Lower leg skin (tissue), 4 donors: Measurements from ENCODE around the gene RPRD1B. TPM values are rescaled to one million over a fixed set of nuclear protein-coding genes. Genes with fewer than 3 reads are reported as not detected.

Experiments
- DNase-seq, 2 donors: peaks; one replicate each; pipeline ENCODE4 v3.0.0-alpha.2; 2019; ENCODE audit warnings: low spot score in 2 of 2
- H3K4me3 ChIP-seq: fragments of 200-600 bp; sonication (generic); 2 replicates; pipeline ENCODE4 v1.5.1; 2017; ENCODE audit warnings: mild to moderate bottlenecking, low read depth; ENCODE audit not compliant: poor library complexity, severe bottlenecking
- POLR2A ChIP-seq, 2 donors: fragments of 450-650 bp; IDR thresholded peaks; one replicate each; pipeline ENCODE4 v1.6.1; 2016 to 2017; ENCODE audit warnings: antibody characterized with exemption in 2 of 2, mild to moderate bottlenecking in 1 of 2, moderate library complexity in 1 of 2
- WGBS, 2 donors: methylation state at CpG; one replicate each; pipeline ENCODE4 v1.1.5; 2018; 5-methylcytosine and 5-hydroxymethylcytosine counted together
- intact Hi-C: fragments of 100-400 bp; cut with DNase I; formaldehyde crosslinking; loops from one replicate; pipeline ENCODE4 v1.15.0; 2023; ENCODE audit warnings: low total_unique reads
- total RNA-seq, 4 donors: library from RNA; depleted of rRNA; stranded (reverse); fragments of >200 nt; gene quantifications; one replicate each; pipeline ENCODE4 v1.1.0, GENCODE V29; 2016
- TF ChIP-seq, protein P1 (sequence below), 3 donors: fragments of 450-650 bp; IDR thresholded peaks; one replicate each; pipeline ENCODE4 v1.5.1; 2016; ENCODE audit warnings: antibody characterized with exemption in 3 of 3, mild to moderate bottlenecking in 3 of 3, moderate library complexity in 2 of 3

Gene RPRD1B
- total RNA-seq, 4 donors from 2014 or later = 16.3 to 37.5 (median 22.9) TPM

- no peak overlapping the region for H3K4me3 ChIP-seq
- 90 to 93% methylated on average over 10 of the region's 10 CpGs for WGBS, 2 donors
- no peak for TF ChIP-seq POLR2A (IDR thresholded peaks at IDR 0.05)
- TF ChIP-seq, protein P1, sequence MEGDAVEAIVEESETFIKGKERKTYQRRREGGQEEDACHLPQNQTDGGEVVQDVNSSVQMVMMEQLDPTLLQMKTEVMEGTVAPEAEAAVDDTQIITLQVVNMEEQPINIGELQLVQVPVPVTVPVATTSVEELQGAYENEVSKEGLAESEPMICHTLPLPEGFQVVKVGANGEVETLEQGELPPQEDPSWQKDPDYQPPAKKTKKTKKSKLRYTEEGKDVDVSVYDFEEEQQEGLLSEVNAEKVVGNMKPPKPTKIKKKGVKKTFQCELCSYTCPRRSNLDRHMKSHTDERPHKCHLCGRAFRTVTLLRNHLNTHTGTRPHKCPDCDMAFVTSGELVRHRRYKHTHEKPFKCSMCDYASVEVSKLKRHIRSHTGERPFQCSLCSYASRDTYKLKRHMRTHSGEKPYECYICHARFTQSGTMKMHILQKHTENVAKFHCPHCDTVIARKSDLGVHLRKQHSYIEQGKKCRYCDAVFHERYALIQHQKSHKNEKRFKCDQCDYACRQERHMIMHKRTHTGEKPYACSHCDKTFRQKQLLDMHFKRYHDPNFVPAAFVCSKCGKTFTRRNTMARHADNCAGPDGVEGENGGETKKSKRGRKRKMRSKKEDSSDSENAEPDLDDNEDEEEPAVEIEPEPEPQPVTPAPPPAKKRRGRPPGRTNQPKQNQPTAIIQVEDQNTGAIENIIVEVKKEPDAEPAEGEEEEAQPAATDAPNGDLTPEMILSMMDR (IDR thresholded peaks at IDR 0.05) = no peak
- intact Hi-C loops = no loop called here
- DNase-seq = no peak
These were observed 56.0 kb downstream of the RPRD1B start for GRCh38 chr20:38089500-38089899.

DNA sequence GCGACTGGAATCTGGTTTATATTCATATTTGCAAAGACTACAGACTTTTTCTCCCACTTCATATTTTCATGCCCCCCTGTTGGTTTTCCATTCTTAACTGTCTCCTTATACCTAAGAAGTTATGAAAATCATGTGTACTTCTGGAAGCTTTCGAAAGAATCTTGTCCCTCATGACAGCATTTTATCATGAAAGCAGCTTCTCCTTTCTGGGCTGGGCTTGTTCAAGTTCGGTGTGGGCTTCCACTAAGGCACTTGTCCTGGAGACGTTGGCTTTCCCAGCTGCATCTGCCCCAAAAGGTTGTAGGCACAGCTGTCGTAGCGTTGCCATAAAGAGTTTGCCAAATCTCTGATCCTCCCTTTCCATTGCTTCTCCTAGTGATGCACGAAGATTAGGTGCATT lies 56.5 kb downstream of the RPRD1B start:
- no peak for DNase-seq
- intact Hi-C loops = no loop called here
- no peak overlapping the region for H3K4me3 ChIP-seq
- TF ChIP-seq POLR2A (IDR thresholded peaks at IDR 0.05) = no peak
- TF ChIP-seq, protein P1 (IDR thresholded peaks at IDR 0.05) = no peak
- WGBS, 2 donors = 87 to 91% methylated on average over 7 of the region's 7 CpGs

DNA sequence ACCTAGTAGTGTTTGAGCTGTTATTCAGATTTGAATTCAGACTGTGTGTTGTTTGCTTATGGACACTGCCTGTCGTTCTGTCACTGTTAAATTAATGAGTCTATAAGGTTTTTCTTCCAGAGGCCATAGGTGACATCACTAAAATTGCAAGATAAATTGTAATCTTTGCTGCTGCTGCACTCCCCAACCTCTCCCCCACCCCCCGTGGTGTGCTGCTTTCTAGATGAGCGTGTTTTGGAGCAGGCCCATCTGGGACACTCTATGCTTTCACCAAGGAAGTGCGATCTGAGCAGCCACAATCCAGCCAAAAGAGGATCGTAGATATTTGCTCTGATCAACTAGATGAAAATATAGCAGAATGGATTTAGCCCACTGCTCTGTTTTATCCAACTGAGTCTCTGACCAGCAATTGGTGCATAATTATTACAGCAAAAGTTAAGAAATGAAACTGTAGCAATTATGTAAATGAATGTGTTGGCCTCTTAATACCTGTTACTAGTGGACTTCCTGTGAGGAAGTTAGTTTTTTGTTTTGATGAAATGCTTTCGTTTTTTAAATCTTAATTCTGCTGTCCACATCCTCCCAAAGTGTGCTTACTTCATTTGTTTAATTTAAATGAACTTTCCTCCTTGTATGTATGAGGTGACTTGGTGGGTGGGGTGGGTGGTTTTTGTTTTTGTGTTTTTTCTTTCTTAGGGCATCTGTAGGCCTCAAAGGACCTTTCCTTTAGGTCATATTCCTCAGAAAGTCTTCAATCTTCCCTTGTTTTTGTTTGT lies 58.1 kb downstream of the RPRD1B start:
- TF ChIP-seq, protein P1 (IDR thresholded peaks at IDR 0.05) = no peak
- no peak for TF ChIP-seq POLR2A (IDR thresholded peaks at IDR 0.05)
- no peak for DNase-seq
- intact Hi-C loops = no loop called here
- 75 to 77% methylated on average over 6 of the region's 6 CpGs for WGBS, 2 donors
- H3K4me3 ChIP-seq = no peak overlapping the region

GRCh38 chr20:38092260-38092857 lies 58.8 kb downstream of the RPRD1B start:
- intact Hi-C loops = no loop called here
- H3K4me3 ChIP-seq = no peak overlapping the region
- DNase-seq = no peak
- TF ChIP-seq, protein P1 (IDR thresholded peaks at IDR 0.05) = no peak
- no peak for TF ChIP-seq POLR2A (IDR thresholded peaks at IDR 0.05)
- WGBS, 2 donors = 93% methylated on average over 12 of the region's 12 CpGs

GRCh38 chr20:38092915-38093314 lies 59.4 kb downstream of the RPRD1B start:
- TF ChIP-seq, protein P1 (IDR thresholded peaks at IDR 0.05) = no peak
- TF ChIP-seq POLR2A (IDR thresholded peaks at IDR 0.05) = no peak
- H3K4me3 ChIP-seq = no peak overlapping the region
- DNase-seq = no peak
- intact Hi-C loops = no loop called here
